SK-N-MC (cell line): ENCODE results near the gene AHCY.

ENCODE experiments used
- EZH2 ChIP-seq: fragments of 200-600 bp; sonication (generic); IDR thresholded peaks from one replicate; pipeline ENCODE4 v1.6.1; 2017; ENCODE audit warnings: antibody characterized with exemption
- POLR2AphosphoS5 ChIP-seq: IDR thresholded peaks from 2 replicates; pipeline ENCODE4 v1.6.1; 2012; ENCODE audit warnings: mild to moderate bottlenecking, low read depth, low read length, borderline replicate concordance

DNA sequence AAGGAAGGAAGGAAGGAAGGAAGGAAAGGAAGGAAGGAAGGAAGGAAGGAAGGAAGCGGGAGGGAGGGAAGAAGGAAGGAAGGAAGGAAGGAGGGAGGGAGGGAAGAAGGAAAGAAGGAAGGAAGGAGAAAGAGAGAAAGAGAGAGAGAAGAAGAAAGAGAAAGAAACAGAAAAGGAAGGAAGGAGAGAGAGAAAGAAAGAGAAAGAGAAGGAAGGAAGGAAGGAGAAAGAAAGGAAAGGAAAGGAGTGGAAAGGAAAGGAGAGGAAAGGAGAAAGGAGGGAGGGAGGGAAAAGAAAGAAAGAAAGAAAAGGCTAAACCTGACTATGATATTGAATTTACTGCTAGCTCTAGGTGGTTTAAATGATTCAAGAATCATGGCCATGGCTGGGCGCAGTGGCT is 67.3 kb downstream of the AHCY start:
- TF ChIP-seq POLR2AphosphoS5 (no peak), EZH2 (no peak)
